ENCODE results near the gene AGFG1. TPM values are rescaled to one million over a fixed set of nuclear protein-coding genes. Genes with fewer than 3 reads are reported as not detected.
A peak's percentile ranks its signal among the peaks of the same experiment; 100 is the strongest.

The AGFG1 gene
- total and polyA plus RNA-seq, 2 donors (not counting 1 experiment from before 2014, with no cell fraction given): 28.7 to 83.3 TPM

DNA sequence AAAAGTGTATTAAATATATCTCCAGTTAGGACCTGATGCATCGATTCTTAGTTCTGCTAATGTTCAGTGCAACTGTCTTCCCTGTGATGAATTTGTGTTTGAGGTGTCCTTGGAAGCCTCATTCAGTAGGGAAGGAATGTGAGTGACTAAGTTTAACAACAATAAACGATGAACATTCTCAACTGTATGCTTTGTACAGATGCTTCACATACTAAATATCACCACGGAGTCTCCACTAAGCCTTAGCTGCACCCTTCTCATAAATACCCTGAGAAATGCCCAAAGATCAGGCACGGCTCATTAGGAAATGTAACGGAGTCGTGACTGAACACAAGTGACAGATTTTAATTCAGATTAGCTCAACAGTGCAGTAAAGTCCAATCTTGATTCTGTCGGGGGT is 24.4 kb upstream of the AGFG1 start:
- DNase-seq: no peak
- Histone ChIP-seq H4K20me1 (ENCODE audit: control insufficient read depth, insufficient read depth, low read length, poor library complexity, severe bottlenecking) (no peaks in the 10 kb centered on the region), H3K4me1 (ENCODE audit: control insufficient read depth in 2 of 2, insufficient read depth in 2 of 2, low read length in 2 of 2) (peaks cover 14 to 16% of the 10 kb centered on the region in 2 donors), H3K9me3 (ENCODE audit: control extremely low read depth in 1 of 3, control insufficient read depth in 2 of 3, insufficient read depth in 1 of 3, low read length in 2 of 3) (no peaks in the 10 kb centered on the region), H3K4me2 (replicated peaks; ENCODE audit: low read depth, low read length, poor library complexity, severe bottlenecking) (no peak overlapping the region), H3K4me3 (ENCODE audit: control extremely low read depth in 1 of 5, extremely low read depth in 1 of 5, insufficient read depth in 1 of 5, low read depth in 2 of 5, low read length in 4 of 5) (no peak overlapping the region), H3K36me3 (replicated peaks in 1 of 2; ENCODE audit: control extremely low read depth in 1 of 2, control insufficient read depth in 1 of 2, extremely low read depth in 1 of 2, insufficient read depth in 2 of 2, low read length in 1 of 2) (no peaks in the 10 kb centered on the region), H2AFZ (ENCODE audit: insufficient read depth, low read depth, low read length, poor library complexity, severe bottlenecking) (no peak overlapping the region), H3K27ac (ENCODE audit: low read length in 2 of 2) (no peak overlapping the region), H3K9ac (ENCODE audit: low read length) (no peak overlapping the region), H3K79me2 (ENCODE audit: control insufficient read depth, insufficient read depth, low read length) (no peaks in the 10 kb centered on the region), H3K27me3 (replicated peaks in 1 of 4; ENCODE audit: control extremely low read depth in 1 of 4, control insufficient read depth in 3 of 4, insufficient read depth in 4 of 4, low read length in 3 of 4) (no peaks in the 10 kb centered on the region)
- no peak overlapping the region for H3K27ac Mint-ChIP-seq
- POLR2A ChIA-PET: no interaction called here
- TF ChIP-seq, protein P1, sequence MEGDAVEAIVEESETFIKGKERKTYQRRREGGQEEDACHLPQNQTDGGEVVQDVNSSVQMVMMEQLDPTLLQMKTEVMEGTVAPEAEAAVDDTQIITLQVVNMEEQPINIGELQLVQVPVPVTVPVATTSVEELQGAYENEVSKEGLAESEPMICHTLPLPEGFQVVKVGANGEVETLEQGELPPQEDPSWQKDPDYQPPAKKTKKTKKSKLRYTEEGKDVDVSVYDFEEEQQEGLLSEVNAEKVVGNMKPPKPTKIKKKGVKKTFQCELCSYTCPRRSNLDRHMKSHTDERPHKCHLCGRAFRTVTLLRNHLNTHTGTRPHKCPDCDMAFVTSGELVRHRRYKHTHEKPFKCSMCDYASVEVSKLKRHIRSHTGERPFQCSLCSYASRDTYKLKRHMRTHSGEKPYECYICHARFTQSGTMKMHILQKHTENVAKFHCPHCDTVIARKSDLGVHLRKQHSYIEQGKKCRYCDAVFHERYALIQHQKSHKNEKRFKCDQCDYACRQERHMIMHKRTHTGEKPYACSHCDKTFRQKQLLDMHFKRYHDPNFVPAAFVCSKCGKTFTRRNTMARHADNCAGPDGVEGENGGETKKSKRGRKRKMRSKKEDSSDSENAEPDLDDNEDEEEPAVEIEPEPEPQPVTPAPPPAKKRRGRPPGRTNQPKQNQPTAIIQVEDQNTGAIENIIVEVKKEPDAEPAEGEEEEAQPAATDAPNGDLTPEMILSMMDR (IDR thresholded peaks at IDR 0.05): no peak
- no peak for TF ChIP-seq EZH2 (IDR thresholded peaks at IDR 0.05; ENCODE audit: borderline replicate concordance, insufficient read depth, low read depth, low read length, poor library complexity, severe bottlenecking)
- no peak for ATAC-seq (ENCODE audit: low read depth)
- CTCF ChIA-PET: no interaction called here
- peaks cover 17% of the 10 kb centered on the region for H3K4me1 Mint-ChIP-seq
- intact Hi-C loops (cut with micrococcal nuclease): no loop called here
- H3K4me3 Mint-ChIP-seq: no peak overlapping the region
- no peaks in the 10 kb centered on the region for H3K27me3 Mint-ChIP-seq
- 93% methylated on average over 3 of the region's 7 CpGs for WGBS (ENCODE audit: insufficient coverage)
- no peaks in the 10 kb centered on the region for H3K9me3 Mint-ChIP-seq (ENCODE audit: insufficient read depth)

DNA sequence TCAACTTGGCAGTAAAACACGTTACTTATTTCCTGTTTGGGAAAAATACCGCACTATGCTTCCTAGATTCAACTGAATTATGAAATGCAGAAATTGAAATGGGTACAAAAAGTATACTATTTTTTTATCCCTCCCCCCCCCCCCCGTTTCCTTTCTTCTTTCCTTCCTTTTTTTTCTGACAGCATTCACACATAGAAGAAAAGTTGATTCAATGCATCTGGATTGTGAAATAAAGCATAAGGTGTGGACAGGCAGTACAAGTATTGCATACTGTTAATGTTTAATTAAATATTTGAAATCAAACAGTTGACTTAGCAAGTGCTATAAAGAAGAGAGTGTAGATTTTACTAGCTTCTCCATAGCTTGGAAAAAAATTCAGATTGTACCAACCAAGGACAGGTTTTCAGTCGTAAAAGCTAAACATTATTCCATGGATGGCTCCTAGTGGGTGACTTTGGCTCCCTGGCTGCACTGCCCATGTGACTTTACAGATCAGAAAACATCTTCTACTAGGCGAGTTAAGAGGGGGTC is 21.6 kb upstream of the AGFG1 start:
- no peaks in the 10 kb centered on the region for H4K20me1 ChIP-seq (ENCODE audit: control insufficient read depth, insufficient read depth, low read length, poor library complexity, severe bottlenecking)
- H3K27me3 Mint-ChIP-seq: no peaks in the 10 kb centered on the region
- no peak overlapping the region for H3K9ac ChIP-seq (ENCODE audit: low read length)
- H3K4me3 Mint-ChIP-seq: no peak overlapping the region
- WGBS (ENCODE audit: insufficient coverage): no CpG with 5 or more reads among the region's 5 CpGs
- H3K27ac Mint-ChIP-seq: no peak overlapping the region
- no peaks in the 10 kb centered on the region for H3K27me3 ChIP-seq (replicated peaks in 1 of 4; ENCODE audit: control extremely low read depth in 1 of 4, control insufficient read depth in 3 of 4, insufficient read depth in 4 of 4, low read length in 3 of 4)
- DNase-seq (no peak), ATAC-seq (ENCODE audit: low read depth) (no peak)
- no peak overlapping the region for H3K27ac ChIP-seq (ENCODE audit: low read length in 2 of 2)
- peaks cover 16 to 22% of the 10 kb centered on the region in 2 donors for H3K4me1 ChIP-seq (ENCODE audit: control insufficient read depth in 2 of 2, insufficient read depth in 2 of 2, low read length in 2 of 2)
- H3K9me3 ChIP-seq (ENCODE audit: control extremely low read depth in 1 of 3, control insufficient read depth in 2 of 3, insufficient read depth in 1 of 3, low read length in 2 of 3): no peaks in the 10 kb centered on the region
- peaks cover 24% of the 10 kb centered on the region for H3K4me1 Mint-ChIP-seq
- no peak overlapping the region for H3K4me3 ChIP-seq (ENCODE audit: control extremely low read depth in 1 of 5, extremely low read depth in 1 of 5, insufficient read depth in 1 of 5, low read depth in 2 of 5, low read length in 4 of 5)
- TF ChIP-seq, protein P1 (IDR thresholded peaks at IDR 0.05): no peak
- no peak for TF ChIP-seq EZH2 (IDR thresholded peaks at IDR 0.05; ENCODE audit: borderline replicate concordance, insufficient read depth, low read depth, low read length, poor library complexity, severe bottlenecking)
- intact Hi-C loops (cut with micrococcal nuclease): no loop called here
- POLR2A ChIA-PET: no interaction called here
- H2AFZ ChIP-seq (ENCODE audit: insufficient read depth, low read depth, low read length, poor library complexity, severe bottlenecking): no peak overlapping the region
- H3K79me2 ChIP-seq (ENCODE audit: control insufficient read depth, insufficient read depth, low read length): no peaks in the 10 kb centered on the region
- CTCF ChIA-PET: no interaction called here
- peak overlapping the region; percentile 41 for H3K4me2 ChIP-seq (replicated peaks; ENCODE audit: low read depth, low read length, poor library complexity, severe bottlenecking)
- no peaks in the 10 kb centered on the region for H3K36me3 ChIP-seq (replicated peaks in 1 of 2; ENCODE audit: control extremely low read depth in 1 of 2, control insufficient read depth in 1 of 2, extremely low read depth in 1 of 2, insufficient read depth in 2 of 2, low read length in 1 of 2)
- H3K9me3 Mint-ChIP-seq (ENCODE audit: insufficient read depth): no peaks in the 10 kb centered on the region

All from B cell (primary cell).